Tibial nerve (tissue), 4 donors: ENCODE results near the gene INPP4A.

Experiments
- EP300 ChIP-seq, 2 donors: sonication (generic); formaldehyde crosslinking; IDR thresholded peaks; one replicate each; pipeline ENCODE4 v1.6.1; 2017; ENCODE audit warnings: antibody characterized with exemption in 2 of 2, mild to moderate bottlenecking in 1 of 2
- TF ChIP-seq, protein P1 (sequence below), 5 experiments: fragments of 200-600 bp in 3 of 5; fragments of 450-650 bp in 2 of 5; sonication (generic) in 3 of 5; IDR thresholded peaks; one replicate each; pipeline ENCODE4 v1.5.1; 2016 to 2019; ENCODE audit warnings: antibody characterized with exemption in 5 of 5, mild to moderate bottlenecking in 3 of 5, moderate library complexity in 2 of 5

DNA sequence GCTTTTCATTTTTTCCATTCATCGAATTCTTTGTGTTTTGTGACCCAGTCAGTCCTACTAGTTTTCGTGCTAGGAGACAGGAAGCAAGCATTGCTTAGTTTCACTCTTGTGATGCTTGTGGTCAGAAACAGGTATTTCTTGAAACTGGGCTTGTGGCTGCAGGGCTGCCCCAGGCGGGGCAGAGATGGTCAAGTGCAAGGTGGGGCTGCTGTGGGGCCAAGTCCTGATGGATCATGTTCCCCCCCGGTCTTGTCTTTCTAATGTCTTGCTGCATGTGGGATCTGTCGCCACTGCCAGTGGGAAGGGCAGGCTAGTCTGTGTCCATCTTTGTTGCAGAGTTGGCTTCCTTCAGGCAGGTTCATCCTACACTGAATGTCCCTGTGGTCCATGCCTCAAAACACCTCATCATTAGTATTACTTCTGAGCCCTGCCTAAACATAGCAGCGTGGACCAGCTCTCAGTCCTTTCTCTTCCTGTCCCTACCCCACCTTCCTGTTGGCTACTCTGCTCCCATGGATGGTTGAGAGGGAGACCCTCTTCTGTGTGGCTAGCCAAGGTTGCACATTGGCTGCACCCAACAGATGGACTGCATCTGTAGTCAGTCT, 38.7 kb downstream of the INPP4A start:
- TF ChIP-seq, protein P1, sequence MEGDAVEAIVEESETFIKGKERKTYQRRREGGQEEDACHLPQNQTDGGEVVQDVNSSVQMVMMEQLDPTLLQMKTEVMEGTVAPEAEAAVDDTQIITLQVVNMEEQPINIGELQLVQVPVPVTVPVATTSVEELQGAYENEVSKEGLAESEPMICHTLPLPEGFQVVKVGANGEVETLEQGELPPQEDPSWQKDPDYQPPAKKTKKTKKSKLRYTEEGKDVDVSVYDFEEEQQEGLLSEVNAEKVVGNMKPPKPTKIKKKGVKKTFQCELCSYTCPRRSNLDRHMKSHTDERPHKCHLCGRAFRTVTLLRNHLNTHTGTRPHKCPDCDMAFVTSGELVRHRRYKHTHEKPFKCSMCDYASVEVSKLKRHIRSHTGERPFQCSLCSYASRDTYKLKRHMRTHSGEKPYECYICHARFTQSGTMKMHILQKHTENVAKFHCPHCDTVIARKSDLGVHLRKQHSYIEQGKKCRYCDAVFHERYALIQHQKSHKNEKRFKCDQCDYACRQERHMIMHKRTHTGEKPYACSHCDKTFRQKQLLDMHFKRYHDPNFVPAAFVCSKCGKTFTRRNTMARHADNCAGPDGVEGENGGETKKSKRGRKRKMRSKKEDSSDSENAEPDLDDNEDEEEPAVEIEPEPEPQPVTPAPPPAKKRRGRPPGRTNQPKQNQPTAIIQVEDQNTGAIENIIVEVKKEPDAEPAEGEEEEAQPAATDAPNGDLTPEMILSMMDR (IDR thresholded peaks at IDR 0.05): no peak
- no peak for TF ChIP-seq EP300 (IDR thresholded peaks at IDR 0.05)
